HepG2 (cell line): ENCODE measurements around the gene SSX2IP. TPM values are rescaled to one million over a fixed set of nuclear protein-coding genes. Genes with fewer than 3 reads are reported as not detected.
A peak's percentile ranks its signal among the peaks of the same experiment; 100 is the strongest.

Source experiments
- BORCS8-MEF2B ChIP-seq: sonication (generic); formaldehyde crosslinking; IDR thresholded peaks from 2 replicates; pipeline ENCODE4 v1.8.0; 2022; ENCODE audit warnings: mild to moderate bottlenecking, missing genetic modification reagents
- CBX2 ChIP-seq, 2 experiments: fragments of 200-600 bp in 1 of 2; sonication (generic); formaldehyde crosslinking in 1 of 2; IDR thresholded peaks; 2 replicates each; pipeline versions ENCODE4 v1.7.0 to v1.8.1; 2018 to 2022; ENCODE audit warnings: low read depth in 2 of 2, low read length in 1 of 2, mild to moderate bottlenecking in 1 of 2, missing genetic modification reagents in 1 of 2
- GLI4 ChIP-seq: sonication (generic); formaldehyde crosslinking; IDR thresholded peaks from 2 replicates; pipeline ENCODE4 v1.5.1; 2020; ENCODE audit warnings: missing genetic modification reagents, mild to moderate bottlenecking, moderate library complexity, borderline replicate concordance
- HMG20A ChIP-seq: IDR thresholded peaks from 2 replicates; pipeline ENCODE4 v1.6.1; 2016; ENCODE audit warnings: borderline replicate concordance
- HNRNPH1 ChIP-seq: fragments of 200-400 bp; formaldehyde crosslinking; optimal IDR thresholded peaks from 2 replicates; pipeline ENCODE3; 2017; ENCODE audit warnings: mild to moderate bottlenecking, low read depth, low read length
- MAF1 ChIP-seq: sonication (generic); formaldehyde crosslinking; IDR thresholded peaks from 2 replicates; pipeline ENCODE4 v1.5.0; 2020; ENCODE audit warnings: missing genetic modification reagents, borderline replicate concordance
- MAFF ChIP-seq: IDR thresholded peaks from 2 replicates; pipeline ENCODE4 v1.6.1; 2011; ENCODE audit warnings: low read depth, low read length, improper control_type of control experiment
- RAD51 ChIP-seq: fragments of 450-650 bp; IDR thresholded peaks from 2 replicates; pipeline ENCODE4 v1.6.1; 2016; ENCODE audit warnings: borderline replicate concordance
- REPIN1 ChIP-seq: sonication (generic); formaldehyde crosslinking; IDR thresholded peaks from 2 replicates; pipeline ENCODE4 v1.8.0; 2022; ENCODE audit warnings: missing genetic modification reagents, low read depth, mild to moderate bottlenecking, borderline replicate concordance
- SMAD3 ChIP-seq: sonication (generic); formaldehyde crosslinking; IDR thresholded peaks from 2 replicates; pipeline ENCODE4 v1.4.0; 2020; ENCODE audit warnings: missing genetic modification reagents
- THYN1 ChIP-seq: sonication (generic); formaldehyde crosslinking; IDR thresholded peaks from 2 replicates; pipeline ENCODE4 v1.8.1; 2023; ENCODE audit warnings: low read depth, mild to moderate bottlenecking, moderate library complexity, missing genetic modification reagents, borderline replicate concordance
- ZBTB21 ChIP-seq: sonication (generic); formaldehyde crosslinking; IDR thresholded peaks from 2 replicates; pipeline ENCODE4 v1.4.0; 2020; ENCODE audit warnings: missing genetic modification reagents
- ZNF205 ChIP-seq: IDR thresholded peaks from 2 replicates; pipeline ENCODE4 v1.6.1; 2018; ENCODE audit warnings: missing biosample characterization, missing genetic modification reagents
- ZNF34 ChIP-seq: sonication (generic); formaldehyde crosslinking; IDR thresholded peaks from 2 replicates; pipeline ENCODE4 v1.4.0; 2020; ENCODE audit warnings: mild to moderate bottlenecking, missing genetic modification reagents, borderline replicate concordance
- ZNF430 ChIP-seq: sonication (generic); formaldehyde crosslinking; IDR thresholded peaks from 2 replicates; pipeline ENCODE4 v1.9.0; 2021; ENCODE audit warnings: mild to moderate bottlenecking, missing genetic modification reagents
- ZNF441 ChIP-seq: sonication (generic); formaldehyde crosslinking; IDR thresholded peaks from 2 replicates; pipeline ENCODE4 v1.7.0; 2021; ENCODE audit warnings: missing genetic modification reagents, borderline replicate concordance
- ZNF7 ChIP-seq: IDR thresholded peaks from 2 replicates; pipeline ENCODE4 v1.6.1; 2016; ENCODE audit warnings: missing biosample characterization, missing genetic modification reagents
- ZNF749 ChIP-seq: sonication (generic); formaldehyde crosslinking; IDR thresholded peaks from 2 replicates; pipeline ENCODE4 v1.8.0; 2022; ENCODE audit warnings: mild to moderate bottlenecking, missing genetic modification reagents, moderate library complexity, borderline replicate concordance
- ZNF772 ChIP-seq: sonication (generic); formaldehyde crosslinking; IDR thresholded peaks from 2 replicates; pipeline ENCODE4 v1.5.0; 2020; ENCODE audit warnings: mild to moderate bottlenecking, missing genetic modification reagents
- ZNF792 ChIP-seq: IDR thresholded peaks from 2 replicates; pipeline ENCODE4 v1.6.1; 2016
- ZSCAN20 ChIP-seq: sonication (generic); formaldehyde crosslinking; IDR thresholded peaks from 2 replicates; pipeline ENCODE4 v1.4.0; 2020; ENCODE audit warnings: missing genetic modification reagents, mild to moderate bottlenecking, borderline replicate concordance
- ZSCAN25 ChIP-seq: sonication (generic); formaldehyde crosslinking; IDR thresholded peaks from 2 replicates; pipeline ENCODE4 v1.8.0; 2022; ENCODE audit warnings: mild to moderate bottlenecking, missing genetic modification reagents
- polyA plus RNA-seq, 8 experiments: library from polyadenylated mRNA; depleted of rRNA in 3 of 8; stranded (reverse) in 7 of 8; unstranded in 1 of 8; fragments of >200 nt; fragmentation: Illumina TruSeq in 4 of 8; extraction: Trizol in 4 of 8; gene quantifications; 2 replicates each; pipeline versions ENCODE4 v1.2.1 to v1.2.3, GENCODE V29; 2011 to 2016; ENCODE audit warnings: low read depth in 4 of 8, missing spikeins in 1 of 8, mixed read lengths in 1 of 8; ENCODE audit not compliant: insufficient read depth in 1 of 8
- total RNA-seq, 5 experiments: library from RNA; depleted of rRNA; stranded (reverse); fragments of >200 nt; fragmentation: Illumina TruSeq; extraction: Trizol; gene quantifications; 2 replicates each; pipeline ENCODE4 v1.2.3, GENCODE V29; 2016; ENCODE audit warnings: low read depth in 1 of 5
- TF ChIP-seq, protein P1 (sequence below): sonication (generic); formaldehyde crosslinking; IDR thresholded peaks from 2 replicates; pipeline ENCODE4 v1.4.0; 2020; ENCODE audit warnings: mild to moderate bottlenecking, missing genetic modification reagents
- TF ChIP-seq, protein P2 (sequence below): sonication (generic); formaldehyde crosslinking; IDR thresholded peaks from 2 replicates; pipeline ENCODE4 v1.4.0; 2020; ENCODE audit warnings: low read depth, mild to moderate bottlenecking, missing genetic modification reagents
- TF ChIP-seq, protein P3 (sequence below): IDR thresholded peaks from 2 replicates; pipeline ENCODE4 v1.6.1; 2016; ENCODE audit warnings: mild to moderate bottlenecking
- TF ChIP-seq, protein P4 (sequence below): IDR thresholded peaks from 2 replicates; pipeline ENCODE4 v1.6.1; 2016; ENCODE audit warnings: low read depth, control low read depth
- TF ChIP-seq, protein P5 (sequence below): sonication (generic); formaldehyde crosslinking; IDR thresholded peaks from 2 replicates; pipeline ENCODE4 v1.8.1; 2023; ENCODE audit warnings: mild to moderate bottlenecking, moderate library complexity, missing genetic modification reagents

The SSX2IP gene
- total and polyA plus RNA-seq, 2 of the 13 experiments (the other 11 are each of a cell fraction or from before 2014, with no cell fraction given), result 2.7 to 23.7 TPM

DNA sequence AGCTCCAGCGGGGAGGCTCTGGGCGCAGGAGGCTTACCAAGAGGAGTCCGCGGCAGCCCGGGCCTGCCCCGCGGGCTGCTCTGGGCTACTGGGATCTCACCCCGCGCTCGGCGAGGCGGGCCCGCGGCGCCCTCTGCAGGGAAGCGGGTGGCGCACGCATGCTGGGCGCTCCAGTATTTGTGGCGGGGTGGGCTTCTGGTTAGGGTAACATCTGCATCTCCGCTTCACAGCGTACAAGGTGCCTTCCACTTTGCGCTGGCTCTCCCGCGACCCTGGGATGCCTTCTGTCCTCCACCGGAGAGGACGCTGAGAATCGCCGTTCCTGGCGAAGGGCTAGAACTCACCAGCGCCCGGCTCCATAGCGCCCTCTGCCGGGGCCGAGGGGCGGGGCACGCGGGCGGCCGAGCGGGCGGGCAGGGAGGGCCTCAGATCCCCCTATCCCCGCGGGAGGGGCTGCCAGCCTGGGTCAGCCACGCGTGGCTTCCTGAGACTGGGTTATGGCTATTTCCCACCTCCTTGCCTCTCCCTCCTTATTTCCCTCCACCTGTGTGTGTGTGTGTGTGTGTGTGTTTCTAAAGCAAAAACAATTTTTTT, 69.4 kb downstream of the SSX2IP start (continued):
- no peak for TF ChIP-seq SMAD3
- no peak for TF ChIP-seq ZNF441 (CRISPR knock-in tag)
- TF ChIP-seq ZBTB21 (CRISPR knock-in tag), result no peak
- 0 out of 2 replicates have a peak, but pooled peaks have one; percentile 68 for TF ChIP-seq THYN1 (CRISPR knock-in tag)
- TF ChIP-seq, protein P1, sequence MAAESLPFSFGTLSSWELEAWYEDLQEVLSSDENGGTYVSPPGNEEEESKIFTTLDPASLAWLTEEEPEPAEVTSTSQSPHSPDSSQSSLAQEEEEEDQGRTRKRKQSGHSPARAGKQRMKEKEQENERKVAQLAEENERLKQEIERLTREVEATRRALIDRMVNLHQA (CRISPR knock-in tag), result no peak
- TF ChIP-seq MAFF, result no peak
- peak; percentile 73; the same call in 1 of the 2 replicates for TF ChIP-seq REPIN1 (CRISPR knock-in tag)
- no peak for TF ChIP-seq ZNF772 (CRISPR knock-in tag)
- TF ChIP-seq, protein P2, sequence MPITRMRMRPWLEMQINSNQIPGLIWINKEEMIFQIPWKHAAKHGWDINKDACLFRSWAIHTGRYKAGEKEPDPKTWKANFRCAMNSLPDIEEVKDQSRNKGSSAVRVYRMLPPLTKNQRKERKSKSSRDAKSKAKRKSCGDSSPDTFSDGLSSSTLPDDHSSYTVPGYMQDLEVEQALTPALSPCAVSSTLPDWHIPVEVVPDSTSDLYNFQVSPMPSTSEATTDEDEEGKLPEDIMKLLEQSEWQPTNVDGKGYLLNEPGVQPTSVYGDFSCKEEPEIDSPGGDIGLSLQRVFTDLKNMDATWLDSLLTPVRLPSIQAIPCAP, result no peak
- TF ChIP-seq ZNF749, result no peak
- no peak for TF ChIP-seq ZSCAN20 (CRISPR knock-in tag)
- TF ChIP-seq ZNF205 (CRISPR knock-in tag), result no peak
- TF ChIP-seq CBX2 (IDR thresholded peaks at IDR 0.05; ENCODE audit: low read depth, low read length), result no peak
- no peak for TF ChIP-seq CBX2 (CRISPR knock-in tag; IDR thresholded peaks at IDR 0.05; ENCODE audit: low read depth)
- TF ChIP-seq HNRNPH1, result no peak
- TF ChIP-seq BORCS8-MEF2B (CRISPR knock-in tag), result peak; percentile 69
- no peak for TF ChIP-seq ZNF792
- no peak for TF ChIP-seq ZNF34 (CRISPR knock-in tag)
- no peak for TF ChIP-seq RAD51
- TF ChIP-seq, protein P3, sequence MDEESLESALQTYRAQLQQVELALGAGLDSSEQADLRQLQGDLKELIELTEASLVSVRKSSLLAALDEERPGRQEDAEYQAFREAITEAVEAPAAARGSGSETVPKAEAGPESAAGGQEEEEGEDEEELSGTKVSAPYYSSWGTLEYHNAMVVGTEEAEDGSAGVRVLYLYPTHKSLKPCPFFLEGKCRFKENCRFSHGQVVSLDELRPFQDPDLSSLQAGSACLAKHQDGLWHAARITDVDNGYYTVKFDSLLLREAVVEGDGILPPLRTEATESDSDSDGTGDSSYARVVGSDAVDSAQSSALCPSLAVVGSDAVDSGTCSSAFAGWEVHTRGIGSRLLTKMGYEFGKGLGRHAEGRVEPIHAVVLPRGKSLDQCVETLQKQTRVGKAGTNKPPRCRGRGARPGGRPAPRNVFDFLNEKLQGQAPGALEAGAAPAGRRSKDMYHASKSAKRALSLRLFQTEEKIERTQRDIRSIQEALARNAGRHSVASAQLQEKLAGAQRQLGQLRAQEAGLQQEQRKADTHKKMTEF (CRISPR knock-in tag), result peak; percentile 57; the same call in 1 of the 2 replicates
- TF ChIP-seq, protein P4, sequence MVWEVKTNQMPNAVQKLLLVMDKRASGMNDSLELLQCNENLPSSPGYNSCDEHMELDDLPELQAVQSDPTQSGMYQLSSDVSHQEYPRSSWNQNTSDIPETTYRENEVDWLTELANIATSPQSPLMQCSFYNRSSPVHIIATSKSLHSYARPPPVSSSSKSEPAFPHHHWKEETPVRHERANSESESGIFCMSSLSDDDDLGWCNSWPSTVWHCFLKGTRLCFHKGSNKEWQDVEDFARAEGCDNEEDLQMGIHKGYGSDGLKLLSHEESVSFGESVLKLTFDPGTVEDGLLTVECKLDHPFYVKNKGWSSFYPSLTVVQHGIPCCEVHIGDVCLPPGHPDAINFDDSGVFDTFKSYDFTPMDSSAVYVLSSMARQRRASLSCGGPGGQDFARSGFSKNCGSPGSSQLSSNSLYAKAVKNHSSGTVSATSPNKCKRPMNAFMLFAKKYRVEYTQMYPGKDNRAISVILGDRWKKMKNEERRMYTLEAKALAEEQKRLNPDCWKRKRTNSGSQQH (CRISPR knock-in tag), result no peak
- no peak for TF ChIP-seq GLI4 (CRISPR knock-in tag)
- no peak for TF ChIP-seq MAF1 (CRISPR knock-in tag)
- TF ChIP-seq ZNF430, result no peak
- TF ChIP-seq, protein P5, sequence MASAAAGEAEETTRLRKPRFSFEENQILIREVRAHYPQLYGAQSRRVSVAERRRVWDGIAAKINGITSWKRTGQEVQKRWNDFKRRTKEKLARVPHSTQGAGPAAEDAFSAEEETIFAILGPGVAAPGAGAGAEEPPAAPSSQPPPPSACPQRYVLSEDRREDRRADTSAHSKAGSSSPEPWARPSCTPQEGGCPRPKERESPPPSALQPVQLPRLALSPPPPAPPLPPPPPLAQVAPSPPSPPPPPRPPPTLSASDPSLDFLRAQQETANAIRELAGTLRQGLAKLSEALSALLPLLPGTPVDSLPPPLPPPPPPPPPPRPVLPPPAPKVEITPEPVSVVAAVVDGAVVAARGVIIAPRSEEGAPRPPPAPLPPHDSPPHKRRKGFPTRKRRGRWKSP, result no peak
- no peak for TF ChIP-seq ZSCAN25 (CRISPR knock-in tag)
- TF ChIP-seq HMG20A (CRISPR knock-in tag), result no peak
- no peak for TF ChIP-seq ZNF7 (CRISPR knock-in tag)
